Measurements from ENCODE around the gene TFEB.

- TF ChIP-seq SP4 (IDR thresholded peaks at IDR 0.05; ENCODE audit: low read length) (no peak), JUND (IDR thresholded peaks at IDR 0.05; ENCODE audit: low read length) (no peak), JUN (IDR thresholded peaks at IDR 0.05; ENCODE audit: low read depth, low read length) (no peak), NANOG (IDR thresholded peaks at IDR 0.05; ENCODE audit: insufficient read depth, low read depth, low read length, poor library complexity, severe bottlenecking) (no peak), RAD21 (IDR thresholded peaks at IDR 0.05 in 1 of 2, conservative IDR thresholded peaks at IDR 0.05 in 1 of 2; ENCODE audit: low read depth in 2 of 2, low read length in 2 of 2) (no peak)
- TF ChIP-seq, protein P1, sequence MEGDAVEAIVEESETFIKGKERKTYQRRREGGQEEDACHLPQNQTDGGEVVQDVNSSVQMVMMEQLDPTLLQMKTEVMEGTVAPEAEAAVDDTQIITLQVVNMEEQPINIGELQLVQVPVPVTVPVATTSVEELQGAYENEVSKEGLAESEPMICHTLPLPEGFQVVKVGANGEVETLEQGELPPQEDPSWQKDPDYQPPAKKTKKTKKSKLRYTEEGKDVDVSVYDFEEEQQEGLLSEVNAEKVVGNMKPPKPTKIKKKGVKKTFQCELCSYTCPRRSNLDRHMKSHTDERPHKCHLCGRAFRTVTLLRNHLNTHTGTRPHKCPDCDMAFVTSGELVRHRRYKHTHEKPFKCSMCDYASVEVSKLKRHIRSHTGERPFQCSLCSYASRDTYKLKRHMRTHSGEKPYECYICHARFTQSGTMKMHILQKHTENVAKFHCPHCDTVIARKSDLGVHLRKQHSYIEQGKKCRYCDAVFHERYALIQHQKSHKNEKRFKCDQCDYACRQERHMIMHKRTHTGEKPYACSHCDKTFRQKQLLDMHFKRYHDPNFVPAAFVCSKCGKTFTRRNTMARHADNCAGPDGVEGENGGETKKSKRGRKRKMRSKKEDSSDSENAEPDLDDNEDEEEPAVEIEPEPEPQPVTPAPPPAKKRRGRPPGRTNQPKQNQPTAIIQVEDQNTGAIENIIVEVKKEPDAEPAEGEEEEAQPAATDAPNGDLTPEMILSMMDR (IDR thresholded peaks at IDR 0.05; ENCODE audit: control extremely low read depth in 1 of 3, insufficient read depth in 1 of 3, low read depth in 1 of 3, low read length in 3 of 3), result no peak
Measured at GRCh38 chr6:41759905-41760579, 24.6 kb upstream of the TFEB start.
